HG02610 (cell line): ENCODE measurements around the gene TRAFD1.

Experiments
- ATAC-seq: cut with Tn5 transposase; IDR thresholded peaks from one replicate; pipeline ENCODE4 v1.9.1; 2021; ENCODE audit warnings: mild to moderate bottlenecking, moderate library complexity; ENCODE audit not compliant: unreplicated experiment

Gene TRAFD1

GRCh38 chr12:112198120-112198733 is 72.9 kb downstream of the TRAFD1 start:
- ATAC-seq, result no peak

- ATAC-seq, result no peak
Measured at GRCh38 chr12:112199136-112199535, 73.8 kb downstream of the TRAFD1 start.
